SK-N-SH (cell line): ENCODE data around the gene FUT9.

ENCODE experiments used
- CHD2 ChIP-seq: fragments of 150-350 bp; IDR thresholded peaks from 2 replicates; pipeline ENCODE4 v1.6.1; 2018; ENCODE audit warnings: low read length; ENCODE audit not compliant: partially characterized antibody
- CTCF ChIP-seq: fragments of 200-600 bp; sonication (generic); IDR thresholded peaks from 2 replicates; pipeline ENCODE4 v1.6.1; 2017; ENCODE audit warnings: antibody characterized with exemption, mild to moderate bottlenecking, moderate library complexity
- EZH2phosphoT487 ChIP-seq: fragments of 200-600 bp; sonication (generic); IDR thresholded peaks from 2 replicates; pipeline ENCODE4 v1.6.1; 2017; ENCODE audit warnings: low read depth, mixed run types, mild to moderate bottlenecking, antibody characterized with exemption, moderate library complexity, borderline replicate concordance
- GABPA ChIP-seq: IDR thresholded peaks from 2 replicates; pipeline ENCODE4 v1.4.0; 2012; ENCODE audit warnings: low read depth, mild to moderate bottlenecking
- MXI1 ChIP-seq: IDR thresholded peaks from 2 replicates; pipeline ENCODE4 v1.6.1; 2012; ENCODE audit warnings: mild to moderate bottlenecking, low read depth, low read length, improper control_type of control experiment
- REST ChIP-seq: IDR thresholded peaks from 2 replicates; pipeline ENCODE4 v1.6.1; 2012; ENCODE audit warnings: mild to moderate bottlenecking, low read depth, low read length, moderate library complexity
- RFX5 ChIP-seq: IDR thresholded peaks from 2 replicates; pipeline ENCODE4 v1.6.1; 2012; ENCODE audit warnings: mild to moderate bottlenecking, improper control_type of control experiment, low read length
- SIN3A ChIP-seq: IDR thresholded peaks from 2 replicates; pipeline ENCODE4 v1.6.1; 2012; ENCODE audit warnings: low read depth, mild to moderate bottlenecking, low read length, moderate library complexity, borderline replicate concordance
- SMC3 ChIP-seq: IDR thresholded peaks from 2 replicates; pipeline ENCODE4 v1.6.1; 2012; ENCODE audit warnings: low read depth, low read length, improper control_type of control experiment
- TAF1 ChIP-seq: IDR thresholded peaks from 2 replicates; pipeline ENCODE4 v1.6.1; 2012; ENCODE audit warnings: low read depth, mild to moderate bottlenecking, low read length, moderate library complexity, borderline replicate concordance
- YY1 ChIP-seq: IDR thresholded peaks from 2 replicates; pipeline ENCODE4 v1.4.0; 2012; ENCODE audit warnings: low read depth, mild to moderate bottlenecking

DNA sequence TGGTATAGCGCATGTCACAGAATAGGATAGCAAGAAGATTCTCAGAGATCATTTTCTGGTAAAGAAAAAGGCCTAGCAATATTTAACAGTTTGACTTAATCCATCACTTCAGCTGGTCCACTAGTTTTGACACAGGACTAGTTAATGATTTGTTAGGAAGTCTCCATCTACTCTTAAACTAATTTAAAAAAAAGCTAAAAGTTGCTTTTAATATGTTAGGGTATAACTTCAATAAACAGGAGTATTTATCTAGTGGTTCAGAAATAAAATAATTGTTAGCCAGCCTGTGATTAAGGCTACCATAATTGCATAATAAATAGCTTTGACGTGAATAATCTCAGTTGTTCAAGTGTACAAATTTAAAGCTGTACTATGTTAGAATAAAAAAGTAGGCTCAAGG is 195.6 kb downstream of the FUT9 start:
- TF ChIP-seq CTCF (no peak), YY1 (no peak), EZH2phosphoT487 (no peak), REST (no peak), TAF1 (no peak), MXI1 (no peak), RFX5 (no peak), SMC3 (no peak), SIN3A (no peak), GABPA (no peak), CHD2 (no peak)
